ENCODE results near the gene CACNB1.

- no peak for TF ChIP-seq EZH2 (IDR thresholded peaks at IDR 0.05; ENCODE audit: borderline replicate concordance, insufficient read depth, low read depth, low read length, poor library complexity, severe bottlenecking)
- TF ChIP-seq CTCF (IDR thresholded peaks at IDR 0.05), result no peak
Observed at GRCh38 chr17:39191750-39192510, 5.5 kb downstream of the CACNB1 start.

All from B cell (primary cell).